ENCODE data around the gene HMCN2. TPM values are rescaled to one million over a fixed set of nuclear protein-coding genes. Genes with fewer than 3 reads are reported as not detected.

HMCN2 gene
- polyA plus RNA-seq, 1 experiment, result under 0.01 TPM

DNA sequence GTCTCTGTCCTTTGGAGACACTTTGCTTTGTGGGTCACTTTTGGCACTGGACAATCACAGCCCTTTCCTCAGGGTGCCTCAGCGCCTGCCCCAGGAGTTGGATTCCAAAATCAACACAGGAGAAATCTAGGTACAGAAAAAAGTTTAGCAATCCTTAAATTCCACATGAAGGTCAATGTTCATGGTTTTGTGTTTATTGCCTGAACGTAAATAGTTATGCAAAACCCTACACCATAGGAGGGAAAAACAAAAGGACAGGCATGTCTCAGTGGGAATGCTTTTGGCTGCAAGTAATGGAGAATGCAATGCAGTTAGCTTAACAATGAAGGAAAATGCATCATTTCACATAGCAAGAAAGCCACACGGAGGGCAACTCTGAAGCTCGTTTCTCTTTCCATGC, 6.5 kb upstream of the HMCN2 start:
- H3K4me3 ChIP-seq (ENCODE audit: low read depth, low read length), result no peak overlapping the region
- H3K27ac ChIP-seq (ENCODE audit: low read depth, low read length), result no peak overlapping the region
- DNase-seq (ENCODE audit: low read depth, low spot score), result no peak
- no peaks in the 10 kb centered on the region for H3K9me3 ChIP-seq (ENCODE audit: control insufficient read depth, insufficient read depth, low read length)
- TF ChIP-seq, protein P1, sequence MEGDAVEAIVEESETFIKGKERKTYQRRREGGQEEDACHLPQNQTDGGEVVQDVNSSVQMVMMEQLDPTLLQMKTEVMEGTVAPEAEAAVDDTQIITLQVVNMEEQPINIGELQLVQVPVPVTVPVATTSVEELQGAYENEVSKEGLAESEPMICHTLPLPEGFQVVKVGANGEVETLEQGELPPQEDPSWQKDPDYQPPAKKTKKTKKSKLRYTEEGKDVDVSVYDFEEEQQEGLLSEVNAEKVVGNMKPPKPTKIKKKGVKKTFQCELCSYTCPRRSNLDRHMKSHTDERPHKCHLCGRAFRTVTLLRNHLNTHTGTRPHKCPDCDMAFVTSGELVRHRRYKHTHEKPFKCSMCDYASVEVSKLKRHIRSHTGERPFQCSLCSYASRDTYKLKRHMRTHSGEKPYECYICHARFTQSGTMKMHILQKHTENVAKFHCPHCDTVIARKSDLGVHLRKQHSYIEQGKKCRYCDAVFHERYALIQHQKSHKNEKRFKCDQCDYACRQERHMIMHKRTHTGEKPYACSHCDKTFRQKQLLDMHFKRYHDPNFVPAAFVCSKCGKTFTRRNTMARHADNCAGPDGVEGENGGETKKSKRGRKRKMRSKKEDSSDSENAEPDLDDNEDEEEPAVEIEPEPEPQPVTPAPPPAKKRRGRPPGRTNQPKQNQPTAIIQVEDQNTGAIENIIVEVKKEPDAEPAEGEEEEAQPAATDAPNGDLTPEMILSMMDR (IDR thresholded peaks at IDR 0.05; ENCODE audit: low read depth, low read length), result no peak
- ChIA-PET CTCF (interaction anchor here (0.9 to 3.9 kb wide), 2 partner anchors 16 to 23 kb away, joined by 6 to 16 read pairs; no protein-coding TSS in a partner anchor), POLR2A (no interaction called here)
- peaks cover 57% of the 10 kb centered on the region for H3K27me3 ChIP-seq (ENCODE audit: control insufficient read depth, insufficient read depth, low read length)

DNA sequence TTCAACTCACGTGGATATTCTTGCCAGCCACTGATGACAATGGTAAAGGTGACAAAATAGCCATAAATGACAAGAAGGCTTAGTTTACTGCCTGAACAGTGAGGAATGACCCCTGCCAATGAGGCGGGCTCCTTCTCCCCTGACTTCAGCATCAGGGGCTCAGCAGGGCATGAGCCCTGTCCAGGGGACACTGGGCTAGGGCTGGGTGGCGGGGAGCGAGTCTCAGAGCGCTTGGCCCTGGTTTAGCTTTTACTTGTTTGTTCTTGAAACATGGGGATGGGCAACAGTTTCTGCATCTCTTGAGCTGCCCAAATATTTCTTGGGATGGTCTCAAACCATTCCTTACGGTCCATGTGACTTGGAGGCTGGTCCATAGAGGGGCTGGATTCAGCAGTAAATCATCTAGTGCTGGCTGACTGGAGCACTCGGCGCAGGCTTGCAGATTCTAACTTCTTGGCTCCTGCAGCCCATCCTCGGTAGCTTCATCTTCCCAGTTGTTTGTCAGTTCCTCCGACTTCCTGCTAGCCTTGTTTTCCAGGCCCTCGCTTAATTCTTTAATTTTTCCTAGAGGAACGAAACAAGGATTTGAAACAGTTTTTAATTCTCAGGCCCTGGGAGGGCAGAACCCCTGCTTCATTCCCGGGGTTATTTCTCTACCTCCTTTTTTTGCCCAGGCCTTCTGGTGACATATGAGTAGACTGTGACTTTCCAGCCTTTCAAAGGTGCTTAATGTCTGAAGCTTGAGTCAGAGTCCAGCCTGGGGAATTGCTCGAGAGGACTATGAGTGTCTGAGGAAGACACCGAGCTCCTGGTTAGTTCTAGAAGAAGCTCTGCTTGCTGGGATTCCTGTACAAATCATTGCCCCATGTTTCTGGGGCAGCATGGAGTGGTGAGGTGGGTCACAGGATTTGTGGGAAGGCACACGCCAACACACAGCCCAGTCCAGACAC, 4.5 kb upstream of the HMCN2 start:
- no peak overlapping the region for H3K27ac ChIP-seq (ENCODE audit: low read depth, low read length)
- TF ChIP-seq, protein P1 (IDR thresholded peaks at IDR 0.05; ENCODE audit: low read depth, low read length), result no peak
- no peak for DNase-seq (ENCODE audit: low read depth, low spot score)
- H3K9me3 ChIP-seq (ENCODE audit: control insufficient read depth, insufficient read depth, low read length), result no peaks in the 10 kb centered on the region; the same call in 1 of the 2 replicates
- H3K4me3 ChIP-seq (ENCODE audit: low read depth, low read length), result no peak overlapping the region
- CTCF ChIA-PET, result interaction anchor here (3.9 kb wide), 1 partner anchor 18 kb away, joined by 16 read pairs; no protein-coding TSS in a partner anchor
- POLR2A ChIA-PET, result no interaction called here
- H3K27me3 ChIP-seq (ENCODE audit: control insufficient read depth, insufficient read depth, low read length), result peaks cover 62% of the 10 kb centered on the region

DNA sequence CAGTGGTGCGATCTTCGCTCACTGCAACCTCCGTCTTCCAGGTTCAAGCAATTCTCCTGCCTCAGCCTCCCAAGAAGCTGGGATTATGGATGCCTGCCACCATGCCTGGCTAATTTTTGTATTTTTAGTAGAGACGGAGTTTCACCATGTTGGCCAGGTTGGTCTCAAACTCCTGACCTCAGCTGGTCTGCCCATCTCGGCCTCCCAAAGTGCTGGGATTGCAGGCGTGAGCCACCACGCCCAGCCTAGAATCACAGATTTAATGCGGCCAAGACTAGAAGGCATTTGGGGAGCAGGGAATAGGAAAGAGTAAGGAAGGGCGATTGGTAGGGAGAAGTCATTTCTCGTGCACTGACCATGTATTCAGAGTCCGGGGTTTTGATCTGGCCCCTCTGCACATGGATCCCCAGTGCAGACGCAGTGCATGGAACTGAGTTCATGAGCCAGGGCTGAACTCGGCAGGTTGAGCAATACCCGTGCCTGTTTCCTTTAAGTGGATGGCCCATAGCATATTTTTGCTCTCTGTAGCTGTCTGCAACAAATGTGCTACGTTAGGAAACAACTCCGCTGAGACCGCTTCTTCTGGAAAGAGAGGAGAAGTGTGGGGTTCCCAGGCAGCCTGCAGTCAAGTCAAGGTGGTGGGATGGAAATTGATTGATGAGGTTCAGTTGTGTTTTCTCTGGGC, 3.4 kb upstream of the HMCN2 start:
- ChIA-PET POLR2A (no interaction called here), CTCF (interaction anchor here (0.7 to 3.9 kb wide), 4 partner anchors 8 to 26 kb away, joined by 3 to 16 read pairs (median 4); no protein-coding TSS in a partner anchor)
- H3K9me3 ChIP-seq (ENCODE audit: control insufficient read depth, insufficient read depth, low read length), result no peaks in the 10 kb centered on the region; the same call in 1 of the 2 replicates
- DNase-seq (ENCODE audit: low read depth, low spot score), result no peak
- no peak overlapping the region for H3K27ac ChIP-seq (ENCODE audit: low read depth, low read length)
- no peak overlapping the region for H3K4me3 ChIP-seq (ENCODE audit: low read depth, low read length)
- peaks cover 72% of the 10 kb centered on the region for H3K27me3 ChIP-seq (ENCODE audit: control insufficient read depth, insufficient read depth, low read length)
- TF ChIP-seq, protein P1 (IDR thresholded peaks at IDR 0.05; ENCODE audit: low read depth, low read length), result no peak

DNA sequence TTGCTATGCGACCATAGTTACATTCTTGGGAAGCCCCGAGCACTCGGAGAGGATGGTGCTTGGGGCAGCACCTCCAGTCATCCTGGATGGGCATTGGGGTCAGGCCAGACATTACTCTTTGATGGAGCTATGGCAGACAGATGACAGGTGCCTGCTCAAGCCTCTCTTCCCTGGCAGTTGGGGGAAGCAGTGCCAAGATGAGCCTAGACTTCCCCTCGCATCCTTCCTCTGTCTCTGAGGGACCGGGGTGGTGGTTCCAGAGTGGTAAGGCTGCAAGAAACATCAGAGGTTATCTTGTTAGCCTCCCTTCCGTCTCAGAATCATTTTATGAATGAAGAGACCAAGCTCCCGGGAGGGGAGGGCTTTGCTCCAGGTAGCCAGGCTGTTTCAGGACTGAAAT, 2.8 kb upstream of the HMCN2 start:
- H3K9me3 ChIP-seq (ENCODE audit: control insufficient read depth, insufficient read depth, low read length), result no peaks in the 10 kb centered on the region; the same call in 1 of the 2 replicates
- H3K27ac ChIP-seq (ENCODE audit: low read depth, low read length), result no peak overlapping the region
- DNase-seq (ENCODE audit: low read depth, low spot score), result no peak
- H3K4me3 ChIP-seq (ENCODE audit: low read depth, low read length), result no peak overlapping the region
- peaks cover 73% of the 10 kb centered on the region for H3K27me3 ChIP-seq (ENCODE audit: control insufficient read depth, insufficient read depth, low read length)
- CTCF ChIA-PET, result interaction anchor here (0.6 to 1.1 kb wide), 4 partner anchors 9 to 1149 kb away, joined by 3 to 4 read pairs (median 4); no protein-coding TSS in a partner anchor
- TF ChIP-seq, protein P1 (IDR thresholded peaks at IDR 0.05; ENCODE audit: low read depth, low read length), result no peak
- POLR2A ChIA-PET, result no interaction called here

Measured in AG04450 (cell line).